HG03097 (cell line): ENCODE results near the gene SEC14L3.

ENCODE experiments used
- ATAC-seq: cut with Tn5 transposase; IDR thresholded peaks from one replicate; pipeline ENCODE4 v1.9.1; 2021; ENCODE audit not compliant: unreplicated experiment, low FRiP score

The SEC14L3 gene

GRCh38 chr22:30447656-30448055 is 24.2 kb downstream of the SEC14L3 start:
- no peak for ATAC-seq

- ATAC-seq = no peak
Observed at GRCh38 chr22:30445438-30446145, 26.2 kb downstream of the SEC14L3 start.

- no peak for ATAC-seq
Observed at GRCh38 chr22:30444632-30445437, 27.0 kb downstream of the SEC14L3 start.

GRCh38 chr22:30441088-30441487 is 30.7 kb downstream of the SEC14L3 start:
- no peak for ATAC-seq

DNA sequence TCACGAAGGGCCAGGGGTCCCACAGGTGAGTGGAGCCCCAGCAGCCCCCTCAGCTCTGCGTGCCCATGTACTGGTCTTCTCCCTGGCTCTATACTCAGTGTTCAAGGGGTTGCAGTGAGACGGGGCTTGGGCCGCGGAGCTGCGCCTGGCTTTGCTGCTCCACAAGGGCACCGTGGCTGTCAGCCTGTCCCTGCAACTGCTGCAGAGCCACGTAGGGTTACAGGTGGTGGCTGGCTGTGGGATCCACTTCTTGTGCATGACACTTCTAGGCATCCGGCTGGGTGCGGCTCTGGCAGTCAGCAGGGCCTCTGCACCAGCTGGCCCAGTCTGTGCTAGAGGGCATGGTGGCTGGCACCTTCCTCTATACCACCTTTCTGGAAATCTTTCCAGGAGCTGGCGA is 32.0 kb downstream of the SEC14L3 start:
- ATAC-seq = no peak

GRCh38 chr22:30439226-30439625 is 32.6 kb downstream of the SEC14L3 start:
- ATAC-seq = no peak

GRCh38 chr22:30438559-30438958 is 33.3 kb downstream of the SEC14L3 start:
- ATAC-seq = no peak

DNA sequence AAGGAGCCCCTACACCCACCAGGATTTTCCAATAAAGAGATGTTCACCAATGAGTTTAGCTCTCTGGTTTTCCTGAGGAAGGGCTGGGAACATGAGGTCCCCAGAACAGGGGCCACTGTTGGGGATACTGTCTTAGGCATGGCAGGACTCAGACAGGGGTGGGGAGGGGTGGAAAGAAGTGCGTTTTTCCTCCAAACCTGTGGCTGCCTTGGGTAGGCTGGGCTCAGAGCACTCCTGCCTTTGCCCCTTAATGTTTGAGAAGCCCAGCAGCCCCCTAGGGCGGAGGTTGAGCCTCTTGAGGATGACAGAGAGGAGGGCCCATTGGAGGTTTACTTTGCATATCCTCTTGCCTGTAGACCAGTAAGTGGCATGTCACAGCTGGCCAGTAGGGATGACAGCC is 35.6 kb downstream of the SEC14L3 start:
- ATAC-seq = no peak

DNA sequence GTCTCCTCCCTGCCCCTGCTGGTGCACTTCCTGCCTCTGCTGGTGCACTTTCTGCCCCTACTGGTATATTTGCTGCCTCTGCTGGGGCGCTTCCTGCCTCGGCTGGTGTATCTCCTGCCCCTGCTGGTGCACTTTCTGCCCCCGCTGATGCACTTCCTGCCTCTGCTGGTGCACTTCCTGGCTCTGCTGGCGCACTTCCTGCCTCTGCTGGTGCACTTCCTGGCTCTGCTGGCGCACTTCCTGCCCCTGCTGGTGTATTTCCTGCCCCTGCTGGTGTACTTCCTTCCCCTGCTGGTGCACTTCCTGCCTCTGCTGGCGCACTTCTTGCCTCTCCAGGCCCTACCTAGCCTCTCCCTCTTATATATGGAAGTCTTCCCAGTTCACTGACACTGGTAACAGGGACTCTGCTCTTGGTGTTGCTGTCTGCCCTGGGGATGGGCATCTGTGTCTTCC is 36.1 kb downstream of the SEC14L3 start:
- ATAC-seq = no peak

DNA sequence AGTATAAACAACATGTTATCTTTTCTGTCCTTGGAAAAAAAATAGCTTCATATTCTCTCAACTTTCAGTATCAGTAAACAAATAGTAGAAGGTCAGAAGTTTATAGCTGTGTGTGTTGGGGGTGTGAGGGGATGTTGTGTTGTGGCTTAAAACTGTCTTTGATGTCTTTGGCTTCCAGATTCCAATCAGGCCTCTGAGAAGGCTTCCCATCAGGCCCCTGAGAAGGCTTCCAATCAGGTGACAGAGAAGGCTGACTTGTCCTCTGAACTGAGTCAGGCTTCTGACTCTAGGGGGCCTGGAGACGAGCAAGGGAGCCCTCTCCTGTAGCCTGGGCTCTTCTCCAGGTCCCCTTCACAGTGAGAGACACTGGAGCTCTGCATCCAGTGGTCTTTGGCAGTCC is 37.0 kb downstream of the SEC14L3 start:
- ATAC-seq = no peak

DNA sequence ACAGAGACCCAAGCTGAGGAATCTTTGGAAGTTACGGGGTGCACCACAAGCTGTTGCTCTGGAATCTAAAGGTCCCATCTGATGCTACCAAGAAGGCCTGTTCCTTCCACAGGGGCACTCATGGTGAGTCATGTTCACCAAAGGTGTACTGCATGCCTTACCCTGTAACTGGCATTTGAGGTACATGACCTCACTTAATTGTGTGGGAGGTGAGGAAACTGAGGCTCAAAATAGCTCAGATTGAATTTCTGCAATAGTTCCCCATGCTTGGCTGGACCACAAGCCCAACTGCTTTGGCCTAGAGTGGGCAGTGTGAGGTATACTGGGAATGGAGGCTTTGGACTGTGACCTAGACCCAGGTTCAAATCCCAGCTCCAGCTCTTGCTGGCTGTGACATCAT is 38.0 kb downstream of the SEC14L3 start:
- ATAC-seq = no peak

DNA sequence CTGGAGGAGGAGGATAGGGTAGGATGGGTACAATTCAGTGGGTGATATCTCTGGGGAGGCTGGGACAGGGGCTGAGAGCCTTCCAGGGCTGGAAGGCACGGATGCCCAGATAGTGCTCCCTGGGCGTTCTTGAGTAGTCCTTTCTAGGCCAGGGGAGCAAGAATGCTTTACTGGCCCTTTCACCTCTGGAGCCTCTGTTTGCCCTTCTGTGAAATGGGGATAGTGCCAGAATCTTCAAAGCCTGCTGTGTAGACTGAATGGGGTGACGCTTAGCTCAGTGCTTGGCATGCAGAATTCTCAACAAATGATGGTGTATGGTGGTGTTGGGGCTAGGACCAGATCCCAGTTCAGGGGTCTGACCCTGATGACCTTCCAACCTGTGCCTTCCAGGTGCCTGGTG is 38.6 kb downstream of the SEC14L3 start:
- no peak for ATAC-seq

GRCh38 chr22:30432520-30432919 is 39.3 kb downstream of the SEC14L3 start:
- ATAC-seq = no peak

- no peak for ATAC-seq
Observed at GRCh38 chr22:30432096-30432495, 39.7 kb downstream of the SEC14L3 start.

DNA sequence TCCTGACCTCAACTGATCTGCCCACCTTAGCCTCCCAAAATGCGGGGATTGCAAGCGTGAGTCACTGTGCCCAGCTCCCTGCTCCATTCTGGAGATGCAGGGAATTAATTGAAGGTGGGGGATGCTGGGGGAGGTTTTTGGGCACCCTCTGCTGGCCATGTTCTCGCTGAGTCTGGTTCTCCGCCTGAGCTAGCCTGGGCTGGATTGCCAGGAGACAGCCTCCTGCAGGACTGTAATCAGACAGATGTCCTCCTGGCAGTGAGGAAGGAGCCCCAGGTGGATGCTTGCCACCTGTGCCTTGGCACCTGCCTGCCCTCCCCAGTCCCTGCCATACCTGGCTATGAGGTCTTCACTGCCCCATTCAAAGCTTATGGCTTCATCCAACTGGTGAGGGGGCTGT is 40.9 kb downstream of the SEC14L3 start:
- ATAC-seq = no peak

DNA sequence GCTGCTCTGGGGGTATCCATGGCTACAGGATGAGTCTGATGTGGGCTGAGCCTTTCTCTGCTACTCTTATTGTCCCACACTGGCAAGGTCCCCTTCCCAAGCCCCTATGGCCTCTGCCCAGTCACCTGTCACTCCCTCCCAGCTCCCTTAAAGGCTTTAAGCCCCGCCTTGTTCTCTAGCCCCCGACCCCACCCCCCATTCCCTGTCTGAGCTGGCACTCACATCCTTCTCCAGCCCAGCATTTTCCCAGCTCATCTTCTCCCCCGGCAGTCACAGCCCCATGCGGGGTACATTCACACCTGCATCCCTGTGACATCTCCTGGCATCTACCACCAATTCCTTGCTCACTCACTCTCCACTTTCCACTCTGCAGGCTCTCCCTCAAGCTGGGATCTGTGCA is 41.9 kb downstream of the SEC14L3 start:
- no peak for ATAC-seq

DNA sequence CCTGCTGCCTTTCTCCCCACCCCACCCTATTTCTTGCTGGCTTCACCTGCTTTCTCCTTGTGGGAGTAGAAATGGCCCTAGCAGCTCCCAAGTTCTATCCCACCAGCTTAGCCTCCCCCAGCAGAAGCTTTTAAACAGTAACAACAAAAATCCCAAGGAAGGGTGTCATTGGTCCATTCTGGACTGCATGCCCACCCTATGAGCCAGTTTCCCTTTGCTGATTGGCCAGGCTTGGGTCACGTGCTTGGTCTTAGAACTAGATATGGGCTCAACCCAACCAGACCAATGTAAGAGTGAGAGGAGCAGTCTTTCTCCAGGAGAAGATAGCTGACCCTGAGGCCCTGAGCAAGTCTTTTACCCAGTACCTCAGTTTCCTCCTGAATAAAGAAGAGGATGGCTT is 43.9 kb downstream of the SEC14L3 start:
- ATAC-seq = no peak

DNA sequence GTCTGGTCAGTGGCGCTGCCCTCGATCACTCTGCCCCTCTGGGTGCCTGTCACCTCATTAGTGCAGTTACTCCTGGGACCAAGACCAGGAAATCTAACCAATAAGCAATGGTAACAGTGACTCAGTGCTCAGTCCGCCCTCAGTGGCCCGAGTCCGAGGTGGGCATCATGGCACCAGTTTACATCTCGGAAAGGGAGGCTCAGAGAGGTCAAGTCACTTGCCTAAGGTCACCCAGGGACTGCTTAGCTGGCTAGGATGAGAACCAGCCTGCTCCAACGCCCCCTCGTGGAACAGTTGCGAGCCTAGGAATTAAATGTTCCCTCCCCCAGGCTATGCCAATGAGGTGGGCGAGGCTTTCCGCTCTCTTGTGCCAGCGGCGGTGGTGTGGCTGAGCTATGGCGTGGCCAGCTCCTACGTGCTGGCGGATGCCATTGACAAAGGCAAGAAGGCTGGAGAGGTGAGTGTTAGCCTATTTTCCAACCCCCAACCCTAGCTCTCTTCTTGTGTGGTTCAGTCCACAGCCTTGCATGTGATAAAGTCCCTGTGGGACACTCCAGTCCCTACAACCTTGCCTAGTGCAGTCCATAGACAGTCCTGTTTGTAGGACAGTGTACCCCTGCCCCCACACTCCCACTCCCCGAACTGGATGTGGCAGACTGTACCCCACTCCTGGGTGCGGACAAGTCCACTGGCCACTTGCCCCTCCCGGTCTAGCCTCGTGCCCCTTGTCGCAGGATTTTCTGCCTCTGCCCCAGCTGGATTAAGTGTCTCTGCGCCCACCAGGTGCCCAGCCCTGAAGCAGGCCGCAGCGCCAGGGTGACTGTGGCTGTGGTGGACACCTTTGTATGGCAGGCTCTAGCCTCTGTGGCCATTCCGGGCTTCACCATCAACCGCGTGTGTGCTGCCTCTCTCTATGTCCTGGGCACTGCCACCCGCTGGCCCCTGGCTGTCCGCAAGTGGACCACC is 45.1 kb downstream of the SEC14L3 start:
- no peak for ATAC-seq

DNA sequence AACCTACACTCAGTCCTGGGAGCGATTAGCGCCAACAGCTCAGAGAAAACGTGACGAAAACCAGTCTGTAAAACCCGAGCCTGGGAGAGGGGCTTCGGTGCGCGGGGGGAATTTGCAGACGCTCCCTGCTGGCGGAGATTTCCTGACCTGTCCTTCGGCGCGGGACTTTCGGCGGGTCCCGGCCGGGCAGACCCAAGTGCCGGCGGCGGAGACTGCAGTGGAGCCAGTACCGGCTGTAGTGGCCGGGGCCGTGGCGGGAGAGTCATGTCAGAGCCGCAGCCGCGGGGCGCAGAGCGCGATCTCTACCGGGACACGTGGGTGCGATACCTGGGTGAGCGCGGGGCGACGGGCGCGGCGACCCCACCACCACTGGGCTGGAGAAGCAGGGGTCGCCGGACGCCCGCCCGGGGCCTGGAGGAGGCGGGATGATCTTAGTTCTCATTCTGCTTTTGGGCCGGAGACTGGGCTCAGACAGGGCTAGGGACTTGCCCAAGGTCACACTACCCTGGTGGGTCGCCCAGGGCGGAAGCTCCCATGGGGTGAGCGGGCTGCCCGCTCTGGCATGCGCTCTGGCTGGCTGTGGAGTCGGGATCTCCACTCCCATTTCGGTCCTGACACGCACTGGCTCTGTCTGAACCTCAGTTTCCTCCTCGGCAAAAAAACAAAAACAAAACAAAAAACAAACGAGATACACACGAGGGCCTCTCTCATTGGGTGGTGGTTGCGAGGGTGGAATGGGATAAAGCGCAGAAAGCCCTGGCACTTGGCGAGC is 46.0 kb downstream of the SEC14L3 start, which contains the start of gene MTFP1:
Gene MTFP1, plus strand, starts transcription at position 153 of the 772 bp plus-strand sequence. Its CDS starts 112 bp downstream, at position 265.
- no peak for ATAC-seq

- no peak for ATAC-seq
Observed at GRCh38 chr22:30425327-30425615, 46.5 kb downstream of the SEC14L3 start.
